Ovary (tissue), 3 donors: ENCODE data around the gene WDR86.

Source experiments
- CTCF ChIP-seq, 3 donors: fragments of 450-650 bp in 2 of 3; fragments of 200-600 bp in 1 of 3; IDR thresholded peaks; one replicate each; pipeline versions ENCODE4 v1.5.1 to v1.8.0; 2016 to 2022; ENCODE audit warnings: antibody characterized with exemption in 3 of 3, mild to moderate bottlenecking in 1 of 3
- POLR2A ChIP-seq: fragments of 450-650 bp; IDR thresholded peaks from one replicate; pipeline ENCODE4 v1.6.1; 2017; ENCODE audit warnings: antibody characterized with exemption, mild to moderate bottlenecking, moderate library complexity
- donor health status: DM: no; HTN: no; CAD: no.

GRCh38 chr7:151431768-151432311, 22.0 kb upstream of the WDR86 start:
- no peak for TF ChIP-seq CTCF (IDR thresholded peaks at IDR 0.05)
- no peak for TF ChIP-seq POLR2A
